Fibroblast of lung (primary cell): ENCODE measurements around the gene PKD2L1. TPM values are rescaled to one million over a fixed set of nuclear protein-coding genes. Genes with fewer than 3 reads are reported as not detected.

Source experiments
- DNase-seq, 2 donors: peaks; one replicate each; pipeline versions ENCODE4 v3.0.0 to v3.0.0-alpha.2; 2010; ENCODE audit warnings: low read depth in 2 of 2
- H2AFZ ChIP-seq: 2 replicates; pipeline ENCODE4 v1.5.1; 2012; ENCODE audit warnings: low read length, control low read depth, inconsistent platforms
- H3K27ac ChIP-seq: 2 replicates; pipeline ENCODE4 v1.5.1; 2011; ENCODE audit warnings: low read length, control low read depth; ENCODE audit not compliant: insufficient read depth
- H3K27me3 ChIP-seq: 2 replicates; pipeline ENCODE4 v1.5.1; 2011; ENCODE audit warnings: mild to moderate bottlenecking, low read length; ENCODE audit not compliant: control insufficient read depth, insufficient read depth
- H3K36me3 ChIP-seq: 2 replicates; pipeline ENCODE4 v1.5.1; 2011; ENCODE audit warnings: low read length; ENCODE audit not compliant: control insufficient read depth, insufficient read depth
- H3K4me1 ChIP-seq: 2 replicates; pipeline ENCODE4 v1.5.1; 2011; ENCODE audit warnings: low read length; ENCODE audit not compliant: control insufficient read depth, insufficient read depth; ENCODE audit errors: extremely low read depth
- H3K4me2 ChIP-seq: 2 replicates; pipeline ENCODE4 v1.5.1; 2011; ENCODE audit warnings: low read length, control low read depth; ENCODE audit not compliant: insufficient read depth; ENCODE audit errors: extremely low read depth
- H3K4me3 ChIP-seq, 4 experiments: fragments of 200-600 bp in 1 of 4; sonication (generic) in 1 of 4; replicated peaks in 1 of 4; 2 replicates each; pipeline ENCODE4 v1.5.1; 2011 to 2016; ENCODE audit warnings: low read length in 4 of 4, low read depth in 3 of 4, mild to moderate bottlenecking in 3 of 4, control low read depth in 2 of 4, inconsistent platforms in 1 of 4, mixed read lengths in 1 of 4; ENCODE audit not compliant: insufficient read depth in 1 of 4; ENCODE audit errors: control extremely low read depth in 1 of 4
- H3K79me2 ChIP-seq: 2 replicates; pipeline ENCODE4 v1.5.1; 2012; ENCODE audit warnings: mild to moderate bottlenecking, low read length, inconsistent platforms; ENCODE audit not compliant: control insufficient read depth, insufficient read depth
- H3K9ac ChIP-seq: 2 replicates; pipeline ENCODE4 v1.5.1; 2011; ENCODE audit warnings: mild to moderate bottlenecking, low read length, control low read depth; ENCODE audit not compliant: insufficient read depth
- H3K9me3 ChIP-seq: 2 replicates; pipeline ENCODE4 v1.5.1; 2012; ENCODE audit warnings: low read depth, low read length; ENCODE audit not compliant: control insufficient read depth, insufficient read depth
- H4K20me1 ChIP-seq: 2 replicates; pipeline ENCODE4 v1.5.1; 2011; ENCODE audit warnings: low read length; ENCODE audit not compliant: control insufficient read depth, insufficient read depth; ENCODE audit errors: extremely low read depth
- EZH2 ChIP-seq: IDR thresholded peaks from 2 replicates; pipeline ENCODE4 v1.5.1; 2012; ENCODE audit warnings: low read length, control low read depth, mild to moderate bottlenecking; ENCODE audit errors: missing control alignments
- polyA plus RNA-seq, 2 donors: library from polyadenylated mRNA; depleted of rRNA in 1 of 2; stranded (reverse) in 1 of 2; unstranded in 1 of 2; fragments of >200 nt; gene quantifications; 2 replicates each; pipeline ENCODE4 v1.2.1, GENCODE V29; 2011 to 2012; ENCODE audit warnings: missing spikeins in 1 of 2
- total RNA-seq: library from RNA; depleted of rRNA; stranded (reverse); fragments of >200 nt; gene quantifications from 2 replicates; pipeline ENCODE4 v1.2.1, GENCODE V29; 2014
- TF ChIP-seq, protein P1 (sequence below), 2 donors: IDR thresholded peaks in 1 of 2; conservative IDR thresholded peaks in 1 of 2; 1 replicate in 1 of 2; 2 replicates in 1 of 2; pipeline ENCODE4 v1.5.1; 2011 to 2012; ENCODE audit warnings: low read length in 2 of 2, control low read depth in 1 of 2, inconsistent platforms in 1 of 2, low read depth in 1 of 2, mild to moderate bottlenecking in 1 of 2

PKD2L1 gene
- total and polyA plus RNA-seq, 2 donors (not counting 1 experiment from before 2014, with no cell fraction given) = not detected

DNA sequence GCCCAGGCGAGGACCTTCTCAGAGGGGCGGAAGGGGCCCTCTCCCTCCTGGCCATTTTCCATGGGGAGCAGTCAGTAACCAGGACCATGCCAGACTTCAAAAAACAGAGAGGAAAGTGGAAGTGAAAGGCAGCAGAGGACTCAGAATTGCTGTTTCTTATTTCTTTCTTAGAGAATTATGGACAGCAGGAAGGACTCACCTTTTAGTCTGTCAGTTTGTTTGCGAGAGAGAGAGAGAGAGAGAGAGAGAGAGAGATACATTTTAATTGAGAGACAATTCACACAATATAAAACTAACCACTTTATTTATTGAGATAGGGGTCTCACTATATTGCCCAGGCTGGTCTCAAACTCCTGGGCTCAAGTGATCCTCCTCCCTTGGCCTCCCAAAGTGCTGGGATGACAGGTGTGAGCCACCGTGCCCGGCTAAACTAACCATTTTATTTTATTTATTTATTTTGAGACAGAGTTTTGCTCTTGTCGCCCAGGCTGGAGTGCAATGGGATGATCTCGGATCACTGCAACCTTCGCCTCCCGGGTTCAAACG lies 41.5 kb upstream of the PKD2L1 start:
- peak overlapping the region; percentile 41 for H3K27ac ChIP-seq
- no peak overlapping the region for H3K9ac ChIP-seq
- H3K9me3 ChIP-seq = no peaks in the 10 kb centered on the region
- no peaks in the 10 kb centered on the region for H3K36me3 ChIP-seq
- no peaks in the 10 kb centered on the region for H3K27me3 ChIP-seq
- peaks cover 26% of the 10 kb centered on the region for H3K4me1 ChIP-seq
- DNase-seq = no peak
- TF ChIP-seq, protein P1, sequence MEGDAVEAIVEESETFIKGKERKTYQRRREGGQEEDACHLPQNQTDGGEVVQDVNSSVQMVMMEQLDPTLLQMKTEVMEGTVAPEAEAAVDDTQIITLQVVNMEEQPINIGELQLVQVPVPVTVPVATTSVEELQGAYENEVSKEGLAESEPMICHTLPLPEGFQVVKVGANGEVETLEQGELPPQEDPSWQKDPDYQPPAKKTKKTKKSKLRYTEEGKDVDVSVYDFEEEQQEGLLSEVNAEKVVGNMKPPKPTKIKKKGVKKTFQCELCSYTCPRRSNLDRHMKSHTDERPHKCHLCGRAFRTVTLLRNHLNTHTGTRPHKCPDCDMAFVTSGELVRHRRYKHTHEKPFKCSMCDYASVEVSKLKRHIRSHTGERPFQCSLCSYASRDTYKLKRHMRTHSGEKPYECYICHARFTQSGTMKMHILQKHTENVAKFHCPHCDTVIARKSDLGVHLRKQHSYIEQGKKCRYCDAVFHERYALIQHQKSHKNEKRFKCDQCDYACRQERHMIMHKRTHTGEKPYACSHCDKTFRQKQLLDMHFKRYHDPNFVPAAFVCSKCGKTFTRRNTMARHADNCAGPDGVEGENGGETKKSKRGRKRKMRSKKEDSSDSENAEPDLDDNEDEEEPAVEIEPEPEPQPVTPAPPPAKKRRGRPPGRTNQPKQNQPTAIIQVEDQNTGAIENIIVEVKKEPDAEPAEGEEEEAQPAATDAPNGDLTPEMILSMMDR (conservative IDR thresholded peaks at IDR 0.05 in 1 of 2, IDR thresholded peaks at IDR 0.05 in 1 of 2; ENCODE audit: low read depth in 1 of 2, low read length in 2 of 2) = no peak
- TF ChIP-seq EZH2 = no peak
- no peaks in the 10 kb centered on the region for H4K20me1 ChIP-seq
- H3K79me2 ChIP-seq = no peaks in the 10 kb centered on the region
- no peak overlapping the region for H2AFZ ChIP-seq
- no peak overlapping the region for H3K4me3 ChIP-seq
- peak overlapping the region; percentile 0 for H3K4me2 ChIP-seq

DNA sequence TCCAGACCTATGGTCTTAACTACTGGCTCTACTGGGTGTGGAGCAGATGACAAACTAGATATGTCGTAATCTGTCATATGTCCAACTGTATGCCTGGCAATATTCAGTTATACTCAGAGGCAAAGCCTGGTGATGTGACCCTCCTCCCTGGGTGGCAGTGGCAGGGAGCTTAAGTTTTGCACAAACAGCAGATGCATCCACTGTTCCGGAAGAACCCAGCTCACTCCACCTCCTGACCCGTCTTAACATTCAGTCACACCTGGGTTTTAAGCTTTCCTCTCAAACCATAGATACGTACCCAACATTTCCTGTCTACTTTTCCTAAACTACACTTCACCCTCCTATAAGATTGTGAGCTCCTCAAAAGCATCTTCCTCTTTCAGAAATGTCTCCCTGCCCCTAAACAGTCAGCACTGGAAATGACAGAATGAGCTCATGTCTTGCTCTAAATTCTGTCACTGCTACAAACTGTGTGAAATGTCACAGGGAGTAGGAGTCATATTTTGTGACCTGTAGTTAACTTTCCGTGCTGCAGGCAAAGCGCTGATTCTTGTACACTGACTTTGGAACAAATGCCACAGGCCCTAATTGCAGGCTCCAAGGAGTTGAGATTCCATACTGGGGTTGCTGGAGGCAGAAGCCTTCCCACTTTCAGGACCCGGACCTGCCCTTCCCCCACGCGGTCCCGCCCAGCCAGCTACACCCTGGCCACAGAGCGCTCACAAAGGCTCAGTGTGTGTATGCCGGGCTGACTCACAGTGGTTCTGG lies 40.9 kb upstream of the PKD2L1 start:
- Histone ChIP-seq H3K36me3 (no peaks in the 10 kb centered on the region), H3K9me3 (no peaks in the 10 kb centered on the region), H3K4me1 (peaks cover 26% of the 10 kb centered on the region), H3K4me2 (peak overlapping the region; percentile 0), H3K79me2 (no peaks in the 10 kb centered on the region), H3K4me3 (no peak overlapping the region), H4K20me1 (no peaks in the 10 kb centered on the region), H3K27me3 (no peaks in the 10 kb centered on the region), H3K27ac (peak overlapping the region; percentile 41), H2AFZ (peak overlapping the region; percentile 11), H3K9ac (no peak overlapping the region)
- TF ChIP-seq, protein P1 (conservative IDR thresholded peaks at IDR 0.05 in 1 of 2, IDR thresholded peaks at IDR 0.05 in 1 of 2; ENCODE audit: low read depth in 1 of 2, low read length in 2 of 2) = no peak
- no peak for TF ChIP-seq EZH2
- DNase-seq = peak; percentile 93 to 94

DNA sequence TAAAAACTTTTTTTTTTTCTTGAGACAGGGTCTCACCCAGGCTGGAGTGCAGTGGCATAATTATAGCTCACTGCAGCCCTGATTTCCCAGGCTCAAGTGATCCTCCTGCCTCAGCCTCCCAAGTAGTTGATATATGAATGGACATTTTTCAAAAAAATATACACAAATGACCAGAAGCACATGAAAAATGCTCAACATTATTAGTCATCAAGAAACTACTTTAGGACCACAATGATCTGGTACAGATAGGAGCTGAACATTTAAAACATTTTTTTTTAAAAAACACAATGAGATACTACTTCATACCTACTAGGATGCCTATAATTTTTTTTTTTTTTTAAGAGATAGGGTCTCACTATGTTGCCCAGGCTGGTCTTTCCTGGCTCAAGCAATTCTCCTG lies 38.7 kb upstream of the PKD2L1 start:
- Histone ChIP-seq H3K79me2 (no peaks in the 10 kb centered on the region), H3K36me3 (no peaks in the 10 kb centered on the region), H3K4me1 (peaks cover 20% of the 10 kb centered on the region), H2AFZ (no peak overlapping the region), H3K4me3 (no peak overlapping the region), H3K9ac (no peak overlapping the region), H3K4me2 (no peak overlapping the region), H4K20me1 (no peaks in the 10 kb centered on the region), H3K27ac (no peak overlapping the region), H3K27me3 (no peaks in the 10 kb centered on the region), H3K9me3 (no peaks in the 10 kb centered on the region)
- TF ChIP-seq, protein P1 (conservative IDR thresholded peaks at IDR 0.05 in 1 of 2, IDR thresholded peaks at IDR 0.05 in 1 of 2; ENCODE audit: low read depth in 1 of 2, low read length in 2 of 2) = no peak
- no peak for TF ChIP-seq EZH2
- no peak for DNase-seq
